ENCODE results near the gene LTN1. TPM values are rescaled to one million over a fixed set of nuclear protein-coding genes. Genes with fewer than 3 reads are reported as not detected.

LTN1 gene
- total RNA-seq, 1 donor from 2014 or later: 27.0 TPM

DNA sequence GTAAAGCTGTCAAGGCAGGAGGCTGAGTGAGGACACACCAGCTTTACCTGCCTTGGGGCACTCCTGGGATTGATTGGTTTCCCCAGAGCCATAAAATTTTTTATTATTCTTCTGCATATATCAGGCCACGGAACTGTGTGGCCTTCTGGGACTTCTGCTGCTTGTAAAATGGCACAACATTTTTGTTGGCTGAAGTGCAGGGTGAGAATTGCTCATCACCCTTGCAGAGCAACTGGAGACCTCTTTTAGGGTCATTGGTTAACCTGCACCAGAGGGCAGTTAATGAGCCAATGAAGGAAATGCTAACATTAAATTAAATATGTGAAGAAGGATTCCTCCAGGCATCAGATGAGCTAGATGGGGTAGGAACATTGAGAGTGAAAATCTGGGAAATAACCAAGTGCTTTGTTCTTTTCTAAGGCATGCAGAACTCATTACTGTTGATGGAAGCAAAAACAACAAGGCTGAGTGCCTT lies 87.7 kb downstream of the LTN1 start:
- no peak for DNase-seq (ENCODE audit: low spot score, unreplicated experiment)
- Mint-ChIP-seq H3K9me3 (ENCODE audit: low read depth) (peaks cover 8% of the 10 kb centered on the region), H3K36me3 (ENCODE audit: insufficient read depth) (no peaks in the 10 kb centered on the region), H3K27me3 (no peaks in the 10 kb centered on the region), H3K4me1 (ENCODE audit: low read depth) (peaks cover 2% of the 10 kb centered on the region), H3K4me3 (ENCODE audit: low read depth) (no peak overlapping the region), H3K27ac (no peak overlapping the region)
- TF ChIP-seq, protein P1, sequence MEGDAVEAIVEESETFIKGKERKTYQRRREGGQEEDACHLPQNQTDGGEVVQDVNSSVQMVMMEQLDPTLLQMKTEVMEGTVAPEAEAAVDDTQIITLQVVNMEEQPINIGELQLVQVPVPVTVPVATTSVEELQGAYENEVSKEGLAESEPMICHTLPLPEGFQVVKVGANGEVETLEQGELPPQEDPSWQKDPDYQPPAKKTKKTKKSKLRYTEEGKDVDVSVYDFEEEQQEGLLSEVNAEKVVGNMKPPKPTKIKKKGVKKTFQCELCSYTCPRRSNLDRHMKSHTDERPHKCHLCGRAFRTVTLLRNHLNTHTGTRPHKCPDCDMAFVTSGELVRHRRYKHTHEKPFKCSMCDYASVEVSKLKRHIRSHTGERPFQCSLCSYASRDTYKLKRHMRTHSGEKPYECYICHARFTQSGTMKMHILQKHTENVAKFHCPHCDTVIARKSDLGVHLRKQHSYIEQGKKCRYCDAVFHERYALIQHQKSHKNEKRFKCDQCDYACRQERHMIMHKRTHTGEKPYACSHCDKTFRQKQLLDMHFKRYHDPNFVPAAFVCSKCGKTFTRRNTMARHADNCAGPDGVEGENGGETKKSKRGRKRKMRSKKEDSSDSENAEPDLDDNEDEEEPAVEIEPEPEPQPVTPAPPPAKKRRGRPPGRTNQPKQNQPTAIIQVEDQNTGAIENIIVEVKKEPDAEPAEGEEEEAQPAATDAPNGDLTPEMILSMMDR (IDR thresholded peaks at IDR 0.05; ENCODE audit: unreplicated experiment): no peak

DNA sequence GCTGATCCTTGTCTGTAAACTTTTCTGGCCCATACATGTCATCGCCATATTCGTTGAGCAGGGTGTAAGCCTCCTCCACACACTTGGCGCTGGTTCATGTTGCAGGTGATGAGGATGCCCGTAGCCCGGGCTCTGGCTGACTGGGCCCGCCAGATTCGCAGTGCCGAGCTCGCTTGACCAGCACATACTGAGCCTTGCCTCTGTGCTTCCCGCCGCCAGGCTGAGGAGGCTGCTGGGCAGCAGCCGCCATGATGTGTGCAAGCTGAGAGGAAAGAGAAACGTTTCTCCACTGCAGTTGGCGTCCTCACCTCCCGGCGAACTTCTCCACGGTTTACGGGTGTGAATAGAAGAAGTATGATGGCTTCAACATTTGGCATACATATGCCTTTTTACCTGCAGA lies 89.2 kb downstream of the LTN1 start:
- TF ChIP-seq, protein P1 (IDR thresholded peaks at IDR 0.05; ENCODE audit: unreplicated experiment): no peak
- Mint-ChIP-seq H3K4me3 (ENCODE audit: low read depth) (no peak overlapping the region), H3K9me3 (ENCODE audit: low read depth) (peaks cover 8% of the 10 kb centered on the region), H3K27ac (no peak overlapping the region), H3K36me3 (ENCODE audit: insufficient read depth) (no peaks in the 10 kb centered on the region), H3K4me1 (ENCODE audit: low read depth) (peaks cover 9% of the 10 kb centered on the region), H3K27me3 (no peaks in the 10 kb centered on the region)
- DNase-seq (ENCODE audit: low spot score, unreplicated experiment): no peak

DNA sequence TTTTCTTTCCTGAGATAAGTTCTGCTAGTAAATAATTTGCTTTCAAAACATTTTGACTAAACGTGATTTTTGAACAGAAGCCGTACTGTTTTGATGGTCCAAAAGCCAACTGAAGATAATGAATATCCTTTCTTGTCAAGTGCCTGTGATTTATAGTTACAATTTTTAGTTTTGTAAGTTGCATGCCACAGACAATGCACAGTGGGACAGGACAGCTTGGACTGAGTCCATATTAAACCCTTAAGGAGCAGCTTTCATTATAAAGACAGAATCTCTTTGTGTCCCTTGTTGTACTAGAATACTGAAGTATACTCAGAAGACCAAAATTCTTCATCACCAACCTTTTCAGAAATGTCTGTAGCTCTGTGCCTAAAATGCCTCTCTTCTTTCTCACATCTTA lies 92.2 kb downstream of the LTN1 start:
- H3K4me3 Mint-ChIP-seq (ENCODE audit: low read depth): no peak overlapping the region
- no peak overlapping the region for H3K27ac Mint-ChIP-seq
- H3K9me3 Mint-ChIP-seq (ENCODE audit: low read depth): peaks cover 16% of the 10 kb centered on the region
- H3K4me1 Mint-ChIP-seq (ENCODE audit: low read depth): peaks cover 18% of the 10 kb centered on the region
- TF ChIP-seq, protein P1 (IDR thresholded peaks at IDR 0.05; ENCODE audit: unreplicated experiment): no peak
- no peaks in the 10 kb centered on the region for H3K27me3 Mint-ChIP-seq
- DNase-seq (ENCODE audit: low spot score, unreplicated experiment): no peak
- no peaks in the 10 kb centered on the region for H3K36me3 Mint-ChIP-seq (ENCODE audit: insufficient read depth)

DNA sequence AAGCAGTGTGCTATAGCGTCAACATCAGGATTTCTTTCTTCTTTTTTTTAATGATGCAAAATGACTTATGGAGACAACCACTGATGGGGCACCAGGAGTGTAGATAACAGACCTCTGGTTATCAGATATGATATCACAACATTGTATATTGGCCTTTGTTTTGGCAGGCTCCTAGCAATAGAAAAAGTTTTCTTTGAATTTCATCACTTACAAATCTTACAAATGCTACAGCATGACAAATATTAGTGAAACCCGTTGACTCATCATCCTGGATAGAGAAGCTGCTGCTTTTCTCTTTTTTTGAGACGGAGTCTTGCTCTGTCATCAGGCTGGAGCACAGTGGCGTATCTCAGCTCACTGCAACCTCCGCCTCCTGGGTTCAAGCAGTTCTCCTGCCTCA lies 92.9 kb downstream of the LTN1 start:
- Mint-ChIP-seq H3K4me1 (ENCODE audit: low read depth) (peaks cover 17% of the 10 kb centered on the region), H3K27me3 (no peaks in the 10 kb centered on the region), H3K27ac (no peak overlapping the region), H3K9me3 (ENCODE audit: low read depth) (peaks cover 16% of the 10 kb centered on the region), H3K4me3 (ENCODE audit: low read depth) (no peak overlapping the region), H3K36me3 (ENCODE audit: insufficient read depth) (no peaks in the 10 kb centered on the region)
- no peak for DNase-seq (ENCODE audit: low spot score, unreplicated experiment)
- TF ChIP-seq, protein P1 (IDR thresholded peaks at IDR 0.05; ENCODE audit: unreplicated experiment): no peak

DNA sequence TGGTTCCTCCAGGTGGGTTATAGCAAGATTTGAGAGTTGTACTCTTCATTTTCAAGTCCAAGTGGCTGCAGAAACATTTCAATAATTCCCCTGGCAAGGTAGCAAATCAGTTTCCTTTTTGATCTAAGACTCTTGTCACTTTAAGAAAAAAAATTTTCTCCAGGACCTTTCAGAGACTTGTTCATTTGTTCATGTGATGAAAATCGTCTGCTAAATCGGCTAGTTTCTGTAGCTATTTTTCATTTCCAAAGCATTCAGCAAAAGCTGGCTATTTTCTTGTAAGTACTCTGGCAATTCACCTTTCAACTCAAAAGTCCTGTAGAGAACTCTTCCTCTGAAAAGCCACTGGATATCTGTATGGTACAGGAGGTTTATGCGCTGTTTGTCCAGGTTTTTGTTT lies 93.5 kb downstream of the LTN1 start:
- TF ChIP-seq, protein P1 (IDR thresholded peaks at IDR 0.05; ENCODE audit: unreplicated experiment): no peak
- no peak for DNase-seq (ENCODE audit: low spot score, unreplicated experiment)
- Mint-ChIP-seq H3K27ac (no peak overlapping the region), H3K36me3 (ENCODE audit: insufficient read depth) (no peaks in the 10 kb centered on the region), H3K9me3 (ENCODE audit: low read depth) (peaks cover 16% of the 10 kb centered on the region), H3K4me1 (ENCODE audit: low read depth) (peaks cover 16% of the 10 kb centered on the region), H3K27me3 (no peaks in the 10 kb centered on the region), H3K4me3 (ENCODE audit: low read depth) (no peak overlapping the region)
